Measurements from ENCODE around the gene ELF4.

The ELF4 gene

DNA sequence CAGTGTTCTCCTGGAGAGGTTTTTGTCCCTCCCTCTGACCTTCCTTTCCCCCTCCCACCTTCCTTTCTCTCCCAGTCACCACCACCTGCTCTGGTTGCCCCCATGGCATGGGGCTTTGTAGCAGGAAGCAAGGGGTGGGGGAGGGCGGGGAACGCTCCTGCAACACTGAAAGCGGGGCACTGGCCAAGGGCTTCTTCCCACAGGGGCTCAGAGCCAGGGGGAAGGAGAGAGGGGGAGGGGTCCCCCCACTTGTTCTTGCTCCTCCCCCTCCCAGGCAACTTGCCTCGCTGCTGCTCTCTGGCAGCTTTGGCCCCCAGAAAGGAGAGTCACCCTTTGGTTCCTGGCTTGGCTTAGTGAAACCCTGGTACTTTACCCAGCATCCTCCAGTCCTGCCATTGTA lies 79.5 kb downstream of the ELF4 start:
- TF ChIP-seq ZFX (IDR thresholded peaks at IDR 0.05): no peak
- TF ChIP-seq, protein P1, sequence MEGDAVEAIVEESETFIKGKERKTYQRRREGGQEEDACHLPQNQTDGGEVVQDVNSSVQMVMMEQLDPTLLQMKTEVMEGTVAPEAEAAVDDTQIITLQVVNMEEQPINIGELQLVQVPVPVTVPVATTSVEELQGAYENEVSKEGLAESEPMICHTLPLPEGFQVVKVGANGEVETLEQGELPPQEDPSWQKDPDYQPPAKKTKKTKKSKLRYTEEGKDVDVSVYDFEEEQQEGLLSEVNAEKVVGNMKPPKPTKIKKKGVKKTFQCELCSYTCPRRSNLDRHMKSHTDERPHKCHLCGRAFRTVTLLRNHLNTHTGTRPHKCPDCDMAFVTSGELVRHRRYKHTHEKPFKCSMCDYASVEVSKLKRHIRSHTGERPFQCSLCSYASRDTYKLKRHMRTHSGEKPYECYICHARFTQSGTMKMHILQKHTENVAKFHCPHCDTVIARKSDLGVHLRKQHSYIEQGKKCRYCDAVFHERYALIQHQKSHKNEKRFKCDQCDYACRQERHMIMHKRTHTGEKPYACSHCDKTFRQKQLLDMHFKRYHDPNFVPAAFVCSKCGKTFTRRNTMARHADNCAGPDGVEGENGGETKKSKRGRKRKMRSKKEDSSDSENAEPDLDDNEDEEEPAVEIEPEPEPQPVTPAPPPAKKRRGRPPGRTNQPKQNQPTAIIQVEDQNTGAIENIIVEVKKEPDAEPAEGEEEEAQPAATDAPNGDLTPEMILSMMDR (conservative IDR thresholded peaks at IDR 0.05): no peak
- no peak overlapping the region for H3K27ac ChIP-seq

DNA sequence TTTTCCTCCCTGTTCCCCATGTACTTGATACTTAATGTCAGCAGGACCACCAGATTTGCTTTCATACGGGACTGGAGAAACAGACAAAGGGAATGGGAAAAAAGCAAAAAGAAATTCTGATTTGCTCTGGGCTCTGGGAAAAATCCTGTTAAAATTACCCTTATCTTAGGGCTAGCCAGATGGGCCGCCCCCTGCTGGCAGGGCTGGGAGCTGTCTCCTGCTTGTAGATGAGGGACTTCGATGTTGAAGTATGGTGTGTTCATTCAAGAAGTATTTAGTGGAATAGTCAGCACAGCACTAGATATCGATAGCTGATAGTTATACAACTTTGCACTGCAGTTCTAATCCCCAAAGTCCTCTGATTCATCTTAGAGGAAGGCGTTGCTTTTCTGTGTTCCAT lies 82.1 kb downstream of the ELF4 start:
- no peak overlapping the region for H3K27ac ChIP-seq
- TF ChIP-seq ZFX (IDR thresholded peaks at IDR 0.05): no peak
- TF ChIP-seq, protein P1 (conservative IDR thresholded peaks at IDR 0.05): peak; percentile 81

DNA sequence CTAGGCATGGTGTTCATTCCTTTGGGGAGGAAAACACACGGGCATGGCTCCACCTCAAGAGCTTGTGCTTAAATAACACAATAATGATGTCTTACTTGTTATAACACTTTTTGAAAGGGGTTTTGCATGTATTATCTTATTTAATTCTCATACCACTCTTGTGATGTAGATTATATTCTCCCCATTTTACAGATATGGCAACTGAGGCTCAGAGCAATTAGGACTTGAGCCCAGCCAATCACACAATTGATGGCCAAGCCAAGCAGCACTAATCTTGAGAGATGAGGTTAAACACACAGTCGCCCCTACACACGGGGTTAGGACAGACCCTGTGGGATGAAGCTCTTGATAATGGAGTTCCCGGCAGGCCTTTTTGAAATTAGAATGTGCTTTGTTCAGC lies 82.7 kb downstream of the ELF4 start:
- no peak overlapping the region for H3K27ac ChIP-seq
- TF ChIP-seq, protein P1 (conservative IDR thresholded peaks at IDR 0.05): no peak
- TF ChIP-seq ZFX (IDR thresholded peaks at IDR 0.05): no peak

DNA sequence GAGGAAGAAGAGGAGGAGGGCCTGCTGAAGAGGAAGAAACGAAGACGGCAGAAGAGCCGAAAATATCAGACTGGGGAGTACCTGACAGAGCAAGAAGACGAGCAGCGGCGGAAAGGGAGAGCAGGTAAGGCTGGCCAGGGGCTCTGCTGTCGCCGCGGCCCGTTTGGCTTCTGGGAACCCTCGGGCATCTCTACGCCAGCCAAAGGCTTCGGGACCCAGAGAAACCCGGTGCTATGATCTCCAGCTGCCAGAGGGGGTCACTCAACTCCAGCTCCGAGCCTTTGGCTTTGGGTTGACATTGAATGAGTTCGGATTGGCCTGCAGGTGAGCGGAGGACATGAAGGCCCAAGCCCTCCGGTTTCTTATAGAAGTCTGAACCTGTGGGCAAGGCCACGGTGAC lies 85.0 kb downstream of the ELF4 start:
- no peak for TF ChIP-seq ZFX (IDR thresholded peaks at IDR 0.05)
- TF ChIP-seq, protein P1 (conservative IDR thresholded peaks at IDR 0.05): no peak
- H3K27ac ChIP-seq: no peak overlapping the region

DNA sequence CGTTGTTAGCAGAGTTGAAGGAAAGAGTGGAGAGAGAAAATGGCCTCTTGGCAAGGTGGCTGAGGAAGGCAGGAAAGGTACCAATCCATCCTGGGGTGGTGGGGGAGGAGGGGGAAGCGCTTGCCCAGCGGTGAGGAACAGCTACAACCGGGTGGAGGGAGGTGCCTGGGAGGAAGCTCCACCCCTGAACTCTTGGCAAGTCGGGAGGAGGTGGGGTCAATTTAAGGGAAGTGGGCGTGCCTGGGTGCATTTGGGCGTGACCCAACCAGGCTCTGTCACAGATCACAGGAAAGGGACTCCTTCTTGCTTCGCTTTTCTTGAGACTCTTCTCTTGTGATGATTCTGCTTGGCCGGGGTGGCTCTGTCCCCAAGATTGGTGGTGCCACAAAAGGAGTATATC lies 86.2 kb downstream of the ELF4 start:
- H3K27ac ChIP-seq: no peak overlapping the region
- no peak for TF ChIP-seq ZFX (IDR thresholded peaks at IDR 0.05)
- TF ChIP-seq, protein P1 (conservative IDR thresholded peaks at IDR 0.05): no peak

DNA sequence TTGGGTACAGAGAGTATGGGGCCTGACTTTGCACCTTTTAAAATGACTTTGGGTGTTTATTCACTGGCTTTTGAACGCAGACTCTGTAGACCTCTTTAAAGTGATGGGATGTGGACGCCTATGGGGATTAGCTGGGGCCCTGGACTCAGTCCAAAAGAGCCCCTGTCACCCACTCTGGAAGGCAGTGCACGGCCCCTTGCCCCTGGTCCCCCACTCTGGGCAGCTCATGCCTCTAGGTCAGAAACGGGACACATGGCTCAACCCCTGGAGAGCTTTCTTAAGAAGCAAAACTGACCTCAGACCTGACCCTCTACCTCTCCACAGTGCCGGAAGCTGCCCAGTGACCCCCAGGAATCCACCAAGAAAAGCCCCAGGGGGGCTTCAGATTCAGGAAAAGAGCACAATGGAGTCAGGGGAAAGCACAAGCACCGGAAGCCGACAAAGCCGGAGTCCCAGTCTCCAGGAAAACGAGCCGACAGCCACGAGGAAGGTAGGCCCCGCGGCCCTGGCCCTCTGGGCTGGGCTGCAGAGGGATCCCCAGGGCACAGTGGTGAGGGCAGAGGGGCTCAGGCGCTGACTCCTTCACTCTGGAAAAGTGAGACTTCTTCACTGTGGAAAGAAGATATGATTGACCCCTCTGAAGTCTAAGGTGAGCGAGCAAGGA lies 89.5 kb downstream of the ELF4 start:
- H3K27ac ChIP-seq: no peak overlapping the region
- no peak for TF ChIP-seq ZFX (IDR thresholded peaks at IDR 0.05)
- TF ChIP-seq, protein P1 (conservative IDR thresholded peaks at IDR 0.05): no peak

DNA sequence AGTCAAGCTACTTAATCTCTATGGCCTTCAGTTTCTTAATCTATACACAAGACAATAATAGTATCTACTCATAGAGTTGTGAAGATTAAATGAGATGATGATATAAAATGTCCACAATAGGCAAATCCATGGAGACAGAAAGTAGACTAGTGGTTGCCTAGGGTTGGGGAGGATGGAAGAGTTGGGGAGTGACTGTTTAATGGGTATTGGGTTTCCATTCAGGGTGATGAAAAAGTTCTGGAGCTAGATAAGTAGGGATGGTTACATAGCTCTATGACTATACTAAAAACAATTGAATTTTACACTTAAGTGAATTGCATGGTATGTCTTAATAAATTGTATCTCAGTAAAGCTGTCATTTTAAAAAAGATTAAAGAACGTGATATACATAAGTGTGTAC lies 92.2 kb downstream of the ELF4 start:
- no peak overlapping the region for H3K27ac ChIP-seq
- TF ChIP-seq ZFX (IDR thresholded peaks at IDR 0.05): no peak

DNA sequence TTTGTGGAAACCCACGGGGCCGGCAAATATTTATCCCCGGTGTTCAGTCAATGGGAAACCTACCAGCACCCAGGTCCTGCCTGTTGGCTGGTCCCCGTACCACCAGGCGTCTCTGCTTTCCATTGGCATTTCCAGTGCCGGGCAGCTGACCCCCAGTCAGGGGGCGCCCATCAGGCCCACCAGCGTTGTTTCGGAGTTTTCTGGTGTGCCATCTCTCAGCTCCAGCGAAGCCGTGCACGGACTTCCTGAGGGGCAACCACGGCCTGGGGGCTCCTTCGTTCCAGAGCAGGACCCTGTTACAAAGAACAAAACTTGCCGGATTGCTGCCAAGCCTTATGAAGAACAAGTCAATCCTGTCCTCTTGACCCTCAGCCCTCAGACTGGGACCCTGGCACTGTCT lies 95.1 kb downstream of the ELF4 start:
- TF ChIP-seq, protein P1 (conservative IDR thresholded peaks at IDR 0.05): no peak
- no peak for TF ChIP-seq ZFX (IDR thresholded peaks at IDR 0.05)
- H3K27ac ChIP-seq: no peak overlapping the region
